Spleen (tissue), 7 donors: ENCODE measurements around the gene COMMD4.
"Not testable (repeated sequence)": the region's sequence is repeated elsewhere in the genome, so short reads cannot be mapped to it uniquely, and the experiment has no call there.

Experiments used
- CTCF ChIP-seq, 11 experiments: fragments of 200-600 bp in 7 of 11; fragments of 450-650 bp in 4 of 11; sonication (generic) in 4 of 11; IDR thresholded peaks in 8 of 11; conservative IDR thresholded peaks in 3 of 11; 1 replicate in 7 of 11; 2 replicates in 4 of 11; pipeline versions ENCODE4 v1.4.0 to v1.8.0; 2016 to 2021; ENCODE audit warnings: antibody characterized with exemption in 11 of 11, inconsistent platforms in 4 of 11, mild to moderate bottlenecking in 1 of 11
- POLR2A ChIP-seq, 3 donors: fragments of 450-650 bp; IDR thresholded peaks; one replicate each; pipeline ENCODE4 v1.5.1; 2017; ENCODE audit warnings: antibody characterized with exemption in 3 of 3, mild to moderate bottlenecking in 1 of 3
- POLR2AphosphoS5 ChIP-seq, 3 donors: sonication (generic); formaldehyde crosslinking; IDR thresholded peaks; one replicate each; pipeline ENCODE4 v1.5.1; 2017; ENCODE audit warnings: antibody characterized with exemption in 3 of 3
- donor health status: DM: no; HTN: no; CAD: no; lungs with moderate emphysema.
- donor health status: DM: no; HTN: no; CAD: no.
- donor health status: DM: no; HTN: no; CAD: no.

- TF ChIP-seq CTCF (IDR thresholded peaks at IDR 0.05 in 8 of 11, conservative IDR thresholded peaks at IDR 0.05 in 3 of 11); POLR2AphosphoS5 (IDR thresholded peaks at IDR 0.05); POLR2A (IDR thresholded peaks at IDR 0.05): not testable (repeated sequence)
These were observed 2.0 kb upstream of the COMMD4 start for GRCh38 chr15:75333654-75334419.
